SK-N-SH (cell line): ENCODE data around the gene PPP1R10. TPM values are rescaled to one million over a fixed set of nuclear protein-coding genes. Genes with fewer than 3 reads are reported as not detected.

ENCODE experiments used
- CTCF ChIA-PET: fragments of 300-600, 350-600 bp; formaldehyde crosslinking; extraction: SDS; loops from one replicate; lab custom pipeline; 2021; lab: Yijun Ruan, JAX
- POLR2A ChIA-PET: fragments of 350-600 bp; sonication (Branson Sonifier 250); formaldehyde crosslinking; extraction: SDS; loops from one replicate; lab custom pipeline; 2020; ENCODE audit warnings: antibody characterized with exemption, inconsistent platforms; lab: Yijun Ruan, JAX
- DNase-seq: peaks from one replicate; pipeline ENCODE4 v3.0.0; 2012
- H2AFZ ChIP-seq: fragments of 200-600 bp; sonication (generic); 2 replicates; pipeline ENCODE4 v1.8.1; 2016; ENCODE audit warnings: antibody characterized with exemption, mild to moderate bottlenecking, low read depth
- H3F3A ChIP-seq: fragments of 200-600 bp; sonication (generic); replicated peaks from 2 replicates; pipeline ENCODE3; 2016; ENCODE audit warnings: antibody characterized with exemption, mild to moderate bottlenecking; ENCODE audit not compliant: insufficient read depth
- H3K27ac ChIP-seq, 2 experiments: fragments of 200-500 bp in 1 of 2; fragments of 200-600 bp in 1 of 2; sonication (Bioruptor generic) in 1 of 2; sonication (generic), shearing (Covaris generic) in 1 of 2; 2 replicates each; pipeline versions ENCODE4 v1.5.1 to v1.6.1; 2014 to 2016; ENCODE audit warnings: low read depth in 2 of 2, inconsistent platforms in 1 of 2, low read length in 1 of 2, mild to moderate bottlenecking in 1 of 2, mixed read lengths in 1 of 2
- H3K27me3 ChIP-seq: fragments of 200-600 bp; sonication (generic), shearing (Covaris generic); 2 replicates; pipeline ENCODE4 v1.6.1; 2016; ENCODE audit warnings: mixed run types; ENCODE audit not compliant: insufficient read depth
- H3K36me3 ChIP-seq, 2 experiments: fragments of 200-500 bp in 1 of 2; fragments of 200-600 bp in 1 of 2; sonication (Bioruptor generic) in 1 of 2; sonication (generic) in 1 of 2; replicated peaks in 1 of 2; 2 replicates each; pipeline versions ENCODE3 to v1.5.1; 2014 to 2016; ENCODE audit warnings: low read length in 1 of 2, mild to moderate bottlenecking in 1 of 2; ENCODE audit not compliant: insufficient read depth in 2 of 2, control insufficient read depth in 1 of 2
- H3K4me1 ChIP-seq, 2 experiments: fragments of 200-500 bp in 1 of 2; fragments of 200-600 bp in 1 of 2; sonication (Bioruptor generic) in 1 of 2; sonication (generic), shearing (Covaris generic) in 1 of 2; 2 replicates each; pipeline versions ENCODE4 v1.5.1 to v1.6.1; 2014 to 2016; ENCODE audit warnings: low read depth in 1 of 2, low read length in 1 of 2, mixed run types in 1 of 2; ENCODE audit not compliant: insufficient read depth in 2 of 2, control insufficient read depth in 1 of 2
- H3K4me2 ChIP-seq: fragments of 200-600 bp; sonication (generic), shearing (Covaris generic); 2 replicates; pipeline ENCODE4 v1.6.1; 2017; ENCODE audit warnings: mixed run types
- H3K4me3 ChIP-seq, 2 experiments: fragments of 200-500 bp in 1 of 2; fragments of 200-600 bp in 1 of 2; sonication (Bioruptor generic) in 1 of 2; sonication (generic), shearing (Covaris generic) in 1 of 2; 2 replicates each; pipeline versions ENCODE4 v1.5.1 to v1.8.1; 2014 to 2016; ENCODE audit warnings: low read depth in 2 of 2, inconsistent platforms in 1 of 2, low read length in 1 of 2, mild to moderate bottlenecking in 1 of 2, mixed read lengths in 1 of 2, moderate library complexity in 1 of 2
- H3K79me2 ChIP-seq: fragments of 200-600 bp; sonication (generic); 2 replicates; pipeline ENCODE4 v1.8.1; 2017; ENCODE audit warnings: mild to moderate bottlenecking; ENCODE audit not compliant: insufficient read depth
- H3K9ac ChIP-seq: fragments of 200-600 bp; sonication (generic); 2 replicates; pipeline ENCODE4 v1.6.1; 2017; ENCODE audit warnings: mixed run types
- H3K9me2 ChIP-seq: fragments of 200-600 bp; sonication (generic); 2 replicates; pipeline ENCODE4 v1.6.1; 2017; ENCODE audit warnings: mixed run types
- H3K9me3 ChIP-seq: fragments of 200-600 bp; sonication (generic); 2 replicates; pipeline ENCODE4 v1.6.1; 2017; ENCODE audit warnings: mixed run types, mild to moderate bottlenecking, moderate library complexity
- H4K20me1 ChIP-seq: fragments of 200-600 bp; sonication (generic); 2 replicates; pipeline ENCODE4 v1.6.1; 2017; ENCODE audit warnings: mild to moderate bottlenecking, mixed run types; ENCODE audit not compliant: insufficient read depth
- ELF1 ChIP-seq: IDR thresholded peaks from 2 replicates; pipeline ENCODE4 v1.4.0; 2012
- FOXJ3 ChIP-seq: sonication (generic); formaldehyde crosslinking; IDR thresholded peaks from 2 replicates; pipeline ENCODE4 v1.5.1; 2020; ENCODE audit warnings: mild to moderate bottlenecking, missing genetic modification reagents
- NFIC ChIP-seq: IDR thresholded peaks from 2 replicates; pipeline ENCODE4 v1.4.0; 2012; ENCODE audit warnings: borderline replicate concordance
- TEAD4 ChIP-seq: IDR thresholded peaks from 2 replicates; pipeline ENCODE4 v1.4.0; 2012; ENCODE audit warnings: mild to moderate bottlenecking, borderline replicate concordance; ENCODE audit not compliant: insufficient read depth
- WGBS: methylation state at CpG from one replicate; pipeline ENCODE4 v1.1.6; 2017; ENCODE audit warnings: low lambda C conversion rate; 5-methylcytosine and 5-hydroxymethylcytosine counted together
- polyA plus RNA-seq, 3 experiments: library from polyadenylated mRNA; depleted of rRNA; stranded (reverse); fragments of >200 nt; gene quantifications; 2 replicates each; pipeline ENCODE4 v1.2.3, GENCODE V29; 2012
- TF ChIP-seq, protein P1 (sequence below): IDR thresholded peaks from 2 replicates; pipeline ENCODE4 v1.6.1; 2012; ENCODE audit warnings: mild to moderate bottlenecking, low read depth, low read length, moderate library complexity
- TF ChIP-seq, protein P2 (sequence below): IDR thresholded peaks from 2 replicates; pipeline ENCODE4 v1.4.0; 2012; ENCODE audit warnings: low read depth, borderline replicate concordance
- TF ChIP-seq, protein P3 (sequence below): fragments of 200-600 bp; sonication (generic); IDR thresholded peaks from 2 replicates; pipeline ENCODE4 v1.6.1; 2017; ENCODE audit warnings: antibody characterized with exemption, mild to moderate bottlenecking, moderate library complexity
- TF ChIP-seq, protein P4 (sequence below): IDR thresholded peaks from 2 replicates; pipeline ENCODE4 v1.4.0; 2012; ENCODE audit warnings: low read depth, borderline replicate concordance

PPP1R10 gene
- polyA plus RNA-seq, 1 of the 3 experiments (the other 2 are of a cell fraction) = 16.8 TPM

DNA sequence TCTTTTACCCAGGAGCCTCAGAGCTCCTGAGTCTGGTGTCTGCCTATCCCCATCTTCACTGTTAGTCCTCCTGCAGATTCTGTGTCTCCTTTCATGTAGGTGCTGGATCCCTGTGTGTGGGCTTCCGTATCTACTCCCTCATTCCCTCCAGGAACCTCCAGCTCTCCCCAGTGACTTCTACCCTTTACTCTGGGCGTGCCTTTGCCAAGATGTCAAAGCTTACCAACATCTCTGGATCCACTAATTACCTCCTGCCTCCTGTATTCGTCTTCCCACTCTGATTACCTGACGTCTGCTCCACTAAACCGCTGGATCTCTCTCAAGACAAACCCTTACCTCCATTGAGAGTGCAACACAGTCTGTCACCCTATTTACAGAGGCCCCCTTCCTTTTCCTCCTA is 27.7 kb upstream of the PPP1R10 start:
- H3K9me2 ChIP-seq = no peaks in the 10 kb centered on the region
- TF ChIP-seq, protein P1, sequence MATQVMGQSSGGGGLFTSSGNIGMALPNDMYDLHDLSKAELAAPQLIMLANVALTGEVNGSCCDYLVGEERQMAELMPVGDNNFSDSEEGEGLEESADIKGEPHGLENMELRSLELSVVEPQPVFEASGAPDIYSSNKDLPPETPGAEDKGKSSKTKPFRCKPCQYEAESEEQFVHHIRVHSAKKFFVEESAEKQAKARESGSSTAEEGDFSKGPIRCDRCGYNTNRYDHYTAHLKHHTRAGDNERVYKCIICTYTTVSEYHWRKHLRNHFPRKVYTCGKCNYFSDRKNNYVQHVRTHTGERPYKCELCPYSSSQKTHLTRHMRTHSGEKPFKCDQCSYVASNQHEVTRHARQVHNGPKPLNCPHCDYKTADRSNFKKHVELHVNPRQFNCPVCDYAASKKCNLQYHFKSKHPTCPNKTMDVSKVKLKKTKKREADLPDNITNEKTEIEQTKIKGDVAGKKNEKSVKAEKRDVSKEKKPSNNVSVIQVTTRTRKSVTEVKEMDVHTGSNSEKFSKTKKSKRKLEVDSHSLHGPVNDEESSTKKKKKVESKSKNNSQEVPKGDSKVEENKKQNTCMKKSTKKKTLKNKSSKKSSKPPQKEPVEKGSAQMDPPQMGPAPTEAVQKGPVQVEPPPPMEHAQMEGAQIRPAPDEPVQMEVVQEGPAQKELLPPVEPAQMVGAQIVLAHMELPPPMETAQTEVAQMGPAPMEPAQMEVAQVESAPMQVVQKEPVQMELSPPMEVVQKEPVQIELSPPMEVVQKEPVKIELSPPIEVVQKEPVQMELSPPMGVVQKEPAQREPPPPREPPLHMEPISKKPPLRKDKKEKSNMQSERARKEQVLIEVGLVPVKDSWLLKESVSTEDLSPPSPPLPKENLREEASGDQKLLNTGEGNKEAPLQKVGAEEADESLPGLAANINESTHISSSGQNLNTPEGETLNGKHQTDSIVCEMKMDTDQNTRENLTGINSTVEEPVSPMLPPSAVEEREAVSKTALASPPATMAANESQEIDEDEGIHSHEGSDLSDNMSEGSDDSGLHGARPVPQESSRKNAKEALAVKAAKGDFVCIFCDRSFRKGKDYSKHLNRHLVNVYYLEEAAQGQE = no peak
- TF ChIP-seq, protein P2, sequence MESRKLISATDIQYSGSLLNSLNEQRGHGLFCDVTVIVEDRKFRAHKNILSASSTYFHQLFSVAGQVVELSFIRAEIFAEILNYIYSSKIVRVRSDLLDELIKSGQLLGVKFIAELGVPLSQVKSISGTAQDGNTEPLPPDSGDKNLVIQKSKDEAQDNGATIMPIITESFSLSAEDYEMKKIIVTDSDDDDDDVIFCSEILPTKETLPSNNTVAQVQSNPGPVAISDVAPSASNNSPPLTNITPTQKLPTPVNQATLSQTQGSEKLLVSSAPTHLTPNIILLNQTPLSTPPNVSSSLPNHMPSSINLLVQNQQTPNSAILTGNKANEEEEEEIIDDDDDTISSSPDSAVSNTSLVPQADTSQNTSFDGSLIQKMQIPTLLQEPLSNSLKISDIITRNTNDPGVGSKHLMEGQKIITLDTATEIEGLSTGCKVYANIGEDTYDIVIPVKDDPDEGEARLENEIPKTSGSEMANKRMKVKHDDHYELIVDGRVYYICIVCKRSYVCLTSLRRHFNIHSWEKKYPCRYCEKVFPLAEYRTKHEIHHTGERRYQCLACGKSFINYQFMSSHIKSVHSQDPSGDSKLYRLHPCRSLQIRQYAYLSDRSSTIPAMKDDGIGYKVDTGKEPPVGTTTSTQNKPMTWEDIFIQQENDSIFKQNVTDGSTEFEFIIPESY = no peak
- TF ChIP-seq NFIC (no peak), ELF1 (no peak), TEAD4 (no peak), FOXJ3 (CRISPR knock-in tag) (no peak)
- TF ChIP-seq, protein P3, sequence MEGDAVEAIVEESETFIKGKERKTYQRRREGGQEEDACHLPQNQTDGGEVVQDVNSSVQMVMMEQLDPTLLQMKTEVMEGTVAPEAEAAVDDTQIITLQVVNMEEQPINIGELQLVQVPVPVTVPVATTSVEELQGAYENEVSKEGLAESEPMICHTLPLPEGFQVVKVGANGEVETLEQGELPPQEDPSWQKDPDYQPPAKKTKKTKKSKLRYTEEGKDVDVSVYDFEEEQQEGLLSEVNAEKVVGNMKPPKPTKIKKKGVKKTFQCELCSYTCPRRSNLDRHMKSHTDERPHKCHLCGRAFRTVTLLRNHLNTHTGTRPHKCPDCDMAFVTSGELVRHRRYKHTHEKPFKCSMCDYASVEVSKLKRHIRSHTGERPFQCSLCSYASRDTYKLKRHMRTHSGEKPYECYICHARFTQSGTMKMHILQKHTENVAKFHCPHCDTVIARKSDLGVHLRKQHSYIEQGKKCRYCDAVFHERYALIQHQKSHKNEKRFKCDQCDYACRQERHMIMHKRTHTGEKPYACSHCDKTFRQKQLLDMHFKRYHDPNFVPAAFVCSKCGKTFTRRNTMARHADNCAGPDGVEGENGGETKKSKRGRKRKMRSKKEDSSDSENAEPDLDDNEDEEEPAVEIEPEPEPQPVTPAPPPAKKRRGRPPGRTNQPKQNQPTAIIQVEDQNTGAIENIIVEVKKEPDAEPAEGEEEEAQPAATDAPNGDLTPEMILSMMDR = no peak
- TF ChIP-seq, protein P4, sequence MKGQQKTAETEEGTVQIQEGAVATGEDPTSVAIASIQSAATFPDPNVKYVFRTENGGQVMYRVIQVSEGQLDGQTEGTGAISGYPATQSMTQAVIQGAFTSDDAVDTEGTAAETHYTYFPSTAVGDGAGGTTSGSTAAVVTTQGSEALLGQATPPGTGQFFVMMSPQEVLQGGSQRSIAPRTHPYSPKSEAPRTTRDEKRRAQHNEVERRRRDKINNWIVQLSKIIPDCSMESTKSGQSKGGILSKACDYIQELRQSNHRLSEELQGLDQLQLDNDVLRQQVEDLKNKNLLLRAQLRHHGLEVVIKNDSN = no peak
- WGBS = 91% methylated on average over 5 of the region's 5 CpGs

More for the DNA sequence above, 27.7 kb upstream of the PPP1R10 start:
- Histone ChIP-seq H3K4me1 (peaks cover 0 to 6% of the 10 kb centered on the region in 2 experiments; a peak in 2 of 4 replicates), H3K36me3 (peaks cover 24 to 50% of the 10 kb centered on the region in 2 experiments), H2AFZ (no peak overlapping the region), H3F3A (peaks cover 17% of the 10 kb centered on the region), H3K9ac (no peak overlapping the region), H3K9me3 (no peaks in the 10 kb centered on the region), H3K27me3 (no peaks in the 10 kb centered on the region), H4K20me1 (no peaks in the 10 kb centered on the region), H3K79me2 (peaks cover 31% of the 10 kb centered on the region), H3K4me2 (no peak overlapping the region), H3K4me3 (no peak overlapping the region), H3K27ac (no peak overlapping the region)
- ChIA-PET CTCF (interaction anchor here (1.2 kb wide), 1 partner anchor 28 kb away, joined by 3 read pairs; the partner anchor contains the start of gene DHX16), POLR2A (interaction anchor here (0.6 kb wide), 1 partner anchor 57 kb away, joined by 5 read pairs; no protein-coding TSS in a partner anchor)
- no peak for DNase-seq
